Natural killer cell (primary cell): ENCODE data around the gene CILP. TPM values are rescaled to one million over a fixed set of nuclear protein-coding genes. Genes with fewer than 3 reads are reported as not detected.
"Not testable (repeated sequence)": the region's sequence is repeated elsewhere in the genome, so short reads cannot be mapped to it uniquely, and the experiment has no call there.

Experiments
- ATAC-seq, 3 donors: fragments of 150-1000 bp in 2 of 3; fragments of 200-7000 bp in 1 of 3; cut with Tn5 transposase; 1 replicate in 1 of 3; 2 replicates in 2 of 3; pipeline ENCODE4 v1.10.0; 2021; ENCODE audit warnings: mild to moderate bottlenecking in 2 of 3, moderate library complexity in 2 of 3
- DNase-seq, 2 donors: peaks; one replicate each; pipeline versions ENCODE4 v3.0.0 to v3.0.0-alpha.2; 2013 to 2021; ENCODE audit warnings: mixed read lengths in 1 of 2
- H3K27ac ChIP-seq: one replicate; pipeline ENCODE4 v1.5.1; 2013; ENCODE audit warnings: mild to moderate bottlenecking, low read length
- H3K27me3 ChIP-seq: one replicate; pipeline ENCODE4 v1.6.1; 2013; ENCODE audit warnings: low read length; ENCODE audit not compliant: control insufficient read depth, insufficient read depth
- H3K36me3 ChIP-seq: one replicate; pipeline ENCODE4 v1.6.1; 2013; ENCODE audit warnings: low read length; ENCODE audit not compliant: control insufficient read depth, insufficient read depth
- H3K4me1 ChIP-seq: one replicate; pipeline ENCODE4 v1.6.1; 2013; ENCODE audit warnings: low read length; ENCODE audit not compliant: control insufficient read depth, insufficient read depth
- H3K4me3 ChIP-seq: one replicate; pipeline ENCODE4 v1.5.1; 2013; ENCODE audit warnings: low read length
- H3K9me3 ChIP-seq: one replicate; pipeline ENCODE4 v1.6.1; 2013; ENCODE audit warnings: low read length; ENCODE audit not compliant: control insufficient read depth, insufficient read depth
- H3K27ac Mint-ChIP-seq, 2 donors: one replicate each; pipeline ENCODE4 v1.8.0; 2022; ENCODE audit warnings: mild to moderate bottlenecking in 2 of 2, mixed read lengths in 2 of 2, moderate library complexity in 1 of 2
- H3K27me3 Mint-ChIP-seq, 2 donors: one replicate each; pipeline ENCODE4 v1.8.0; 2022; ENCODE audit warnings: low read depth in 2 of 2, mixed read lengths in 2 of 2
- H3K36me3 Mint-ChIP-seq: one replicate; pipeline ENCODE4 v1.8.0; 2022; ENCODE audit warnings: mixed read lengths
- H3K4me1 Mint-ChIP-seq, 2 donors: one replicate each; pipeline ENCODE4 v1.8.0; 2022; ENCODE audit warnings: mixed read lengths in 2 of 2
- H3K4me3 Mint-ChIP-seq: one replicate; pipeline ENCODE4 v1.8.0; 2022; ENCODE audit warnings: mild to moderate bottlenecking, moderate library complexity, mixed read lengths
- H3K9me3 Mint-ChIP-seq, 2 donors: one replicate each; pipeline ENCODE4 v1.8.0; 2022; ENCODE audit warnings: mixed read lengths in 2 of 2
- CTCF ChIP-seq: fragments of 200-600 bp; IDR thresholded peaks from one replicate; pipeline ENCODE4 v1.8.0; 2022; ENCODE audit warnings: antibody characterized with exemption
- WGBS: methylation state at CpG from one replicate; pipeline ENCODE4 v1.1.7; 2013; ENCODE audit warnings: missing lambda C conversion rate; ENCODE audit not compliant: insufficient coverage; 5-methylcytosine and 5-hydroxymethylcytosine counted together
- intact Hi-C: fragments of 100-400 bp; cut with micrococcal nuclease; formaldehyde crosslinking; loops from one replicate; pipeline ENCODE4 v1.14.2; 2022
- total RNA-seq, 4 donors: library from RNA; stranded (reverse); fragments of 120-200 nt in 1 of 4; gene quantifications; one replicate each; pipeline versions ENCODE4 v1.2.3 to v1.2.4, GENCODE V29; 2013 to 2022

CILP gene
- total RNA-seq, 3 donors from 2014 or later (not counting 1 experiment from before 2014, with no cell fraction given), result 0.24 to 0.61 (median 0.35) TPM

GRCh38 chr15:65233696-65234095 lies 22.4 kb upstream of the CILP start:
- 93% methylated on average over 4 of the region's 5 CpGs for WGBS
- intact Hi-C loops, result no loop called here
- Mint-ChIP-seq H3K36me3 (no peaks in the 10 kb centered on the region), H3K27ac (no peak overlapping the region), H3K4me1 (no peaks in the 10 kb centered on the region), H3K27me3 (no peaks in the 10 kb centered on the region), H3K9me3 (no peaks in the 10 kb centered on the region), H3K4me3 (no peak overlapping the region)
- ATAC-seq (no peak), DNase-seq (no peak)
- Histone ChIP-seq H3K4me3 (no peak overlapping the region), H3K27ac (no peak overlapping the region), H3K9me3 (no peaks in the 10 kb centered on the region), H3K36me3 (no peaks in the 10 kb centered on the region), H3K27me3 (no peaks in the 10 kb centered on the region), H3K4me1 (no peaks in the 10 kb centered on the region)
- no peak for TF ChIP-seq CTCF

GRCh38 chr15:65232520-65232919 lies 21.2 kb upstream of the CILP start:
- DNase-seq, result no peak
- Histone ChIP-seq H3K36me3 (no peaks in the 10 kb centered on the region), H3K4me3 (no peak overlapping the region), H3K27me3 (no peaks in the 10 kb centered on the region), H3K27ac (no peak overlapping the region), H3K4me1 (no peaks in the 10 kb centered on the region), H3K9me3 (no peaks in the 10 kb centered on the region)
- no peak for TF ChIP-seq CTCF
- H3K27ac Mint-ChIP-seq, result no peak overlapping the region
- no peaks in the 10 kb centered on the region for H3K36me3 Mint-ChIP-seq
- H3K4me1 Mint-ChIP-seq, result no peaks in the 10 kb centered on the region
- no peak for ATAC-seq
- no peaks in the 10 kb centered on the region for H3K27me3 Mint-ChIP-seq
- intact Hi-C loops, result no loop called here
- WGBS, result 94% methylated on average over 2 of the region's 3 CpGs
- H3K4me3 Mint-ChIP-seq, result no peak overlapping the region
- H3K9me3 Mint-ChIP-seq, result no peaks in the 10 kb centered on the region

GRCh38 chr15:65231306-65231705 lies 20.0 kb upstream of the CILP start:
- no peaks in the 10 kb centered on the region for H3K36me3 ChIP-seq
- Mint-ChIP-seq H3K4me1 (no peaks in the 10 kb centered on the region), H3K27ac (no peak overlapping the region), H3K9me3 (no peaks in the 10 kb centered on the region), H3K27me3 (no peaks in the 10 kb centered on the region), H3K4me3 (no peak overlapping the region), H3K36me3 (no peaks in the 10 kb centered on the region)
- WGBS, result 91% methylated on average over 10 of the region's 10 CpGs
- TF ChIP-seq CTCF, result no peak
- no peaks in the 10 kb centered on the region for H3K4me1 ChIP-seq
- no peak overlapping the region for H3K4me3 ChIP-seq
- intact Hi-C loops, result no loop called here
- ATAC-seq (no peak), DNase-seq (no peak)
- H3K27me3 ChIP-seq, result no peaks in the 10 kb centered on the region
- H3K27ac ChIP-seq, result no peak overlapping the region
- H3K9me3 ChIP-seq, result no peaks in the 10 kb centered on the region

GRCh38 chr15:65226901-65227300 lies 15.6 kb upstream of the CILP start:
- DNase-seq, intact Hi-C loops, H3K9me3 Mint-ChIP-seq, H3K4me1 ChIP-seq, ATAC-seq, H3K27ac Mint-ChIP-seq, H3K27me3 Mint-ChIP-seq, H3K4me1 Mint-ChIP-seq, H3K4me3 ChIP-seq, H3K4me3 Mint-ChIP-seq, H3K36me3 ChIP-seq, H3K27ac ChIP-seq, H3K9me3 ChIP-seq, H3K27me3 ChIP-seq, H3K36me3 Mint-ChIP-seq: not testable (repeated sequence)
- WGBS, result no CpG with 5 or more reads among the region's 10 CpGs
